NB4 (cell line): ENCODE results near the gene AP1M2.

Experiments used
- CTCF ChIP-seq: IDR thresholded peaks from one replicate; pipeline ENCODE4 v1.5.1; 2012; ENCODE audit warnings: low read depth, low read length
- POLR2A ChIP-seq: IDR thresholded peaks from 2 replicates; pipeline ENCODE4 v1.6.1; 2011; ENCODE audit warnings: mild to moderate bottlenecking; ENCODE audit not compliant: insufficient read length; ENCODE audit errors: extremely low read depth

- TF ChIP-seq POLR2A (no peak), CTCF (no peak)
Measured at GRCh38 chr19:10618846-10619245, 31.7 kb upstream of the AP1M2 start.
